ENCODE results near the gene C6.

DNA sequence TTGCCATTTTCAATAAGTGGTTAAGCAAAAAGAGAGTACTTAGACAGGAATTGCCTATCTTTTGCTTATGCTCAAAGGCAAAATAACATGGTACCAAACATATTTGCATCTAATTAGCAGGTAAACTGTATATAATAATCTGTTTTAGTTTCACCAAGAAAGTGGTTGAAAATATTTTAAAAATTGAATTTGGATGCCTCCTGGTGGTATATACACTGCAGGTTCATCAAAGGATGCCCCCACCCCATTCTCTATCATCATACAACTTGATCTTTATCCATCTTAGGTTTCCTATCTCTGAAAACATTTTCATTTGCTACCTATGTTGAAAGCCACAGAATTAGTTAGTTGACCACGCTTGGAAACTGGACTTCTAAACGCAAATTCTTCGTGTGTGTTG lies 95.2 kb downstream of the C6 start:
- TF ChIP-seq, protein P1, sequence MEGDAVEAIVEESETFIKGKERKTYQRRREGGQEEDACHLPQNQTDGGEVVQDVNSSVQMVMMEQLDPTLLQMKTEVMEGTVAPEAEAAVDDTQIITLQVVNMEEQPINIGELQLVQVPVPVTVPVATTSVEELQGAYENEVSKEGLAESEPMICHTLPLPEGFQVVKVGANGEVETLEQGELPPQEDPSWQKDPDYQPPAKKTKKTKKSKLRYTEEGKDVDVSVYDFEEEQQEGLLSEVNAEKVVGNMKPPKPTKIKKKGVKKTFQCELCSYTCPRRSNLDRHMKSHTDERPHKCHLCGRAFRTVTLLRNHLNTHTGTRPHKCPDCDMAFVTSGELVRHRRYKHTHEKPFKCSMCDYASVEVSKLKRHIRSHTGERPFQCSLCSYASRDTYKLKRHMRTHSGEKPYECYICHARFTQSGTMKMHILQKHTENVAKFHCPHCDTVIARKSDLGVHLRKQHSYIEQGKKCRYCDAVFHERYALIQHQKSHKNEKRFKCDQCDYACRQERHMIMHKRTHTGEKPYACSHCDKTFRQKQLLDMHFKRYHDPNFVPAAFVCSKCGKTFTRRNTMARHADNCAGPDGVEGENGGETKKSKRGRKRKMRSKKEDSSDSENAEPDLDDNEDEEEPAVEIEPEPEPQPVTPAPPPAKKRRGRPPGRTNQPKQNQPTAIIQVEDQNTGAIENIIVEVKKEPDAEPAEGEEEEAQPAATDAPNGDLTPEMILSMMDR (conservative IDR thresholded peaks at IDR 0.05), result 0 out of 2 replicates have a peak, but pooled peaks have one; percentile 17
- no peak for TF ChIP-seq EZH2 (IDR thresholded peaks at IDR 0.05; ENCODE audit: low read depth)
